Measurements from ENCODE around the gene EFNA4.

The EFNA4 gene

DNA sequence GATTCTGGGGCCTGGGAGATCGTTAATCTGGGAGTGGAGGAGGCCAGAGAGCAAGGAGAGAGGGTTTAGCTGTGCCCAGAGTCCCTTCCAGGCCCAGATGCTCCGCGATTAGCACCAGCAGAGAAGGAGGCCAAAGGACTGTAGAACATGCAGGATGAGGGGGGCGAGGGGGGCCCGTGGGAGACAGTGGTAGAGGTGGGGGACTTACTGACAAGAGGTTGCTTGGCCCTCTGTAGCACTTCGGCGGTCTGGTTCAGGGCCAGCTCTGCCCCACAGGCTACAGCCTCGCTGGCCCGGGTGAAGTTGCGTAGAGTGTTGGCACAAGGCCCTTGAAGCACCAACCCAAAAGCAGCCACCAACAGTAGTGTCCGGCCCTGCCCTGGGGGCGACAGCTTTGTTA lies 30.7 kb upstream of the EFNA4 start:
- in situ Hi-C loops (cut with MboI; ENCODE audit: low sequenced_read_pairs) = no loop called here

- in situ Hi-C loops (cut with MboI; ENCODE audit: low sequenced_read_pairs) = no loop called here
These were observed 30.0 kb upstream of the EFNA4 start, which contains the start of the genes DCST1 and DCST2 for GRCh38 chr1:155033524-155033923. Gene DCST1, plus strand, starts transcription at chr1:155033824. Its CDS starts 213 bp downstream, at chr1:155034037. Gene DCST2, minus strand, starts transcription at chr1:155033781. Its CDS starts 80 bp downstream, at chr1:155033701.

- in situ Hi-C loops (cut with MboI; ENCODE audit: low sequenced_read_pairs) = no loop called here
These were observed 29.0 kb upstream of the EFNA4 start for GRCh38 chr1:155034318-155035208.

DNA sequence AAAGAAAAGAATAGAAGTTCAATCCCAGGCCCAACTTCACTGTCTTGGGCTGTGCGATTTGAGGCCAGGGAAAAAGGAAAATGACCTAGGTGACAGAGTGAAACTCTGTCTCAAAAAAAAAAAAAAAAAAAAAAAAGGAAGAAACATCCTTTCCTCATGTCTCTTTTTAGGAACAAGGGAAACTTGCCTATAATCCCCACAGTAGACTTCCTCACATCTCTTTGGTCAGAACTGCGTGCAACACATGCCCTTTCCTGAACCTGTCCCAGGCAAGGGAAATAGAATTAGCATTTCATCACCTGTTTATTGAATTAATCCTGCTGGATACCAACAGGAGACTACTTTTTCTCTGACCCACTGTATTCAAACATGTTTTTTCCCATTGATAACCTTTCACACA lies 27.6 kb upstream of the EFNA4 start:
- in situ Hi-C loops (cut with MboI; ENCODE audit: low sequenced_read_pairs) = no loop called here

GRCh38 chr1:155037043-155037442 lies 26.5 kb upstream of the EFNA4 start:
- in situ Hi-C loops (cut with MboI; ENCODE audit: low sequenced_read_pairs) = no loop called here

GRCh38 chr1:155037851-155038441 lies 25.6 kb upstream of the EFNA4 start:
- in situ Hi-C loops (cut with MboI; ENCODE audit: low sequenced_read_pairs) = no loop called here

- in situ Hi-C loops (cut with MboI; ENCODE audit: low sequenced_read_pairs) = no loop called here
These were observed 24.8 kb upstream of the EFNA4 start for GRCh38 chr1:155038602-155039307.

DNA sequence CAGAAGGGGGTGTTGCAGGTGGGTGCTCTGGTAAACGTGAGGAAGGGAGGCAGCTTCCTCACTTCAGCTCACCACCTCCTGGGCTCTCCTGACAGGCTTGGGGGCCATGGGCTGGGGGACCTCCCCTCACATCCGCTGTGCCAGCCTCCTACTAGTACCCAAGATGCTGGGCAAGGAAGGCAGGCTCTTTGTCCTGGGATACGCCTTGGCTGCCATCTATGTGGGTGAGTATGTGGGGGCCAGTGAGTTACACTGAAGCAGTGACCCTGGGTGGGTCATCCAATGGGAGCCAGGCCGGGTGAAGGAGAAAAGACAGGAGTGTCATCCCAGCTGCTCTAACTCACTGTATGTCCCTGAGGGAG lies 24.3 kb upstream of the EFNA4 start:
- in situ Hi-C loops (cut with MboI; ENCODE audit: low sequenced_read_pairs) = no loop called here

GRCh38 chr1:155040358-155041093 lies 23.0 kb upstream of the EFNA4 start:
- in situ Hi-C loops (cut with MboI; ENCODE audit: low sequenced_read_pairs) = no loop called here

GRCh38 chr1:155042789-155043188 lies 20.8 kb upstream of the EFNA4 start:
- in situ Hi-C loops (cut with MboI; ENCODE audit: low sequenced_read_pairs) = no loop called here

- in situ Hi-C loops (cut with MboI; ENCODE audit: low sequenced_read_pairs) = no loop called here
These were observed 20.2 kb upstream of the EFNA4 start for GRCh38 chr1:155043301-155043702.

- in situ Hi-C loops (cut with MboI; ENCODE audit: low sequenced_read_pairs) = no loop called here
These were observed 19.7 kb upstream of the EFNA4 start for GRCh38 chr1:155043793-155044192.

GRCh38 chr1:155044365-155044764 lies 19.2 kb upstream of the EFNA4 start:
- in situ Hi-C loops (cut with MboI; ENCODE audit: low sequenced_read_pairs) = no loop called here

DNA sequence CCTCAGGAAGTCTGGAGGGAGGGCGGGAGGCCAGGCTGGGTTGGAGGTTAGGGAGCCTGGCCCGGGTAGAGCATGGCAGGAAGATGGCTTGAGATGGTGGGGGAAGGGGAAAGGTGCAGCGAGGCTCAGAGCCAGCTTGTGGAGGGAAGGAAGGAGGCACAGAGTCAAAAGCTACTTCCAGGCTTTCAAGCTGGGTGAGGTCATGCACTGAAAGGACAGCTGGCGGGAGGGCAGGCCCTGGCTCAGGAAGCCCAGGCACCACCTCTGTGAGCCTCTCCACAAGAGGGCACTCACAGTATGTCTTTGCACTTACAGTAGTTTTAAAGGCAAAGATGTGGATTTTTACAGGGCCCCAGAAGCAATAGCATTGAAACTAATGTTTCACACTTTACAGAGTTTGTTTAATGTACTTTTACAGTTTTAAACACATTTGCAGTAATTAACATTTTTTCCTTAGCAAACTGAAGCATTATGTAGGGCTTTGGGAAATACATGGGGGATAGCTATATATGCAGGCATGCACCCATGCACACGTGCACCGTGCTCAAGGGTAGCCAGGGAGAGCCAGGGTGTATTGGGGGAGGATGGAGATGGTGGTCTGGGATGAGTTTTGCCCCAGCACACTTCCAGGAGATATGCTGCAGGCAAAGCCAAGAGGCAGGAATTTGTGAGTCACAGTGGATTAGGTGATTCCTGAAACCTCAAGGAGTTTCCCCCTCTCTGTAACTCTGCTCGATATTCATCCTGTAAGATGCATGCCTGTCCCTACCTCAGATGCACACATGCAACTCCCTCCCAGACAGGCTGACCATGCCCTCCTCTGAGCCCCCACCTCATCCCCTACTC lies 18.5 kb upstream of the EFNA4 start:
- in situ Hi-C loops (cut with MboI; ENCODE audit: low sequenced_read_pairs) = no loop called here

- in situ Hi-C loops (cut with MboI; ENCODE audit: low sequenced_read_pairs) = no loop called here
These were observed 14.8 kb upstream of the EFNA4 start for GRCh38 chr1:155048449-155049334.

- in situ Hi-C loops (cut with MboI; ENCODE audit: low sequenced_read_pairs) = no loop called here
These were observed 13.6 kb upstream of the EFNA4 start for GRCh38 chr1:155049651-155050559.

GRCh38 chr1:155050560-155051341 lies 12.8 kb upstream of the EFNA4 start, which contains the start of gene ADAM15:
Gene ADAM15, plus strand, starts transcription at chr1:155051316. Its CDS starts 71 bp downstream, at chr1:155051387.
- in situ Hi-C loops (cut with MboI; ENCODE audit: low sequenced_read_pairs) = no loop called here
